ENCODE data around the gene SLX9.

- no peak for TF ChIP-seq CTCF (IDR thresholded peaks at IDR 0.05)
- TF ChIP-seq POLR2A (IDR thresholded peaks at IDR 0.05), result no peak
Measured at GRCh38 chr21:44944596-44944995, 4.8 kb downstream of the SLX9 start.
